GM21737 (cell line): Measurements from ENCODE around the gene MCIDAS.
A peak's percentile ranks its signal among the peaks of the same experiment; 100 is the strongest.

ENCODE experiments used
- ATAC-seq: cut with Tn5 transposase; IDR thresholded peaks from one replicate; pipeline ENCODE4 v1.9.1; 2021; ENCODE audit warnings: mild to moderate bottlenecking, moderate library complexity; ENCODE audit not compliant: unreplicated experiment

Gene MCIDAS

GRCh38 chr5:55226934-55227663 is at the start of gene MCIDAS:
Gene MCIDAS (minus strand): TSS chr5:55227315. CDS start chr5:55227138, 177 bp downstream.
- ATAC-seq: peak; percentile 44

- no peak for ATAC-seq
Observed at GRCh38 chr5:55276771-55277170, 49.7 kb upstream of the MCIDAS start.

DNA sequence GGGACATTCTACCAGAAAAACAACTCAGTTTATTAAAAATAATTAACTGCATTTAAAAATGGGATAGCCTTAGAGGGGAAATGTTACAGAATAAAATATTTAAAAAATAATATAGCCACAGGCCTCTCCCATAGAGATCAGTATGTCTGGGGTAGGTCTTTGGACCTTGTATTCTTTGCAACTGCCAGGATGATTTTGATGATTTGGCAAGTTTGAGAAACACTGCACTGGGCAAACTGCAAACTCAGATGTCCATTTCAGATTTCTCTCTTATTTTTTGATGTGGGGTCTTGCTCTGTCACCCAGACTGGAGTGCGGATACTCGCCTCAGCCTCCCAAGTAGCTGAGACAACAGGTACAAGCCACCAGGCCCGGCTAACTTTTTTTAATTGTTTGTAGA is 31.2 kb upstream of the MCIDAS start:
- no peak for ATAC-seq

- no peak for ATAC-seq
Observed at GRCh38 chr5:55254802-55255201, 27.7 kb upstream of the MCIDAS start.

DNA sequence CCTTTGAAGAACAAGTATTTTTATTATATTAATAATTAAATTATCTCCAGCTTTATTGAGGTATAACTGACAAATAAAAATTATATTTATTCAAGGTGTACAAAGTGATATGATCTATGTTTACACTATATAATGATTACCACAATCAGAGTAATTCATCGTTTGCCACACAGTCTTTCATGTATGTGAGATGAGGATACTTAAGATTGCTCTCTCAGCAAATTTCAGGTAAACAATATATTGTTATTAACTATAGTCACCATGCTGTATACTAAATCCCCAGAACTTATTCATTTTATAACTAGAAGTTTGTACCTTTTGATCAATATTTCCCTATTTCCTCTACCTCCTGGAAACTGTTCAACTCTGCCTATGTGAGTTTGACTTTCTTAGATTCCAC is 22.9 kb upstream of the MCIDAS start:
- no peak for ATAC-seq

DNA sequence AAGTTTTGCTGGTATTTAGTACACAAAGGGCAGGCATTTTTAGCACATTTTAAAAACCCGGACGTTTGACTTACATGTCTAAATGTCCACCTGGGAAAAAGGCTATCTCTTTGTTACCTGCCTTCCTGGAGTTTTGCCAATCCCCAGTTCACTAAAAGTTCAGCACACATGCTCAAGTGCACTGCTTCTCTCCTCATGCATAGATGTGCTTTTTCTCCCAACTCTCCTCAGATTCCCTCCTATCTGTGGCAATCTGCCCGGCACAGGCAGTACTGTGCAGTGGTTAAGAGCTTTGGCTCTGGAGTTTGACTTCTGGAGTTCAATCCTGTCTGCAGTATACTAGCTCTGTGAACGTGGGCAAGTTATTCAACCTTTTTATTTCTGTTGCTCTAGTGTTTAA is 14.6 kb upstream of the MCIDAS start:
- ATAC-seq: no peak

DNA sequence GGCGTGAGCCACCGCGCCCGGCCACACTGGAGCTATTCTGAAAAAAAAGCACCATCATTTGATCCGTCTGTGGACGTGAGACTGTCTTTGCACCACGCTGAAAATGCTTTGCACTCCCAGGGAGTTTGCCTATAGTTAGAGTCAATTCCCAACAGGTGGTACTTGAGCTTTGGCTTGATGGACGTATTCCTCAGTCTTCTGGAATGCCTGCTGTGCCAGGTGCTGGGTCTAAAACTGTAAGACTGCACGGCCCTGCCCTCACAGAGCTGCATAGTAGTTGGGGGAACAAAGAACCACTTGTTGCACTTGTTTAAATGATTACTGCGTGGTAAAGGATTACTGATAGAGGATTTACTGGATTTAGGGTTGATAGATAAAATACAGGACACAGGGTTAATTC is 9.7 kb upstream of the MCIDAS start:
- ATAC-seq: no peak

DNA sequence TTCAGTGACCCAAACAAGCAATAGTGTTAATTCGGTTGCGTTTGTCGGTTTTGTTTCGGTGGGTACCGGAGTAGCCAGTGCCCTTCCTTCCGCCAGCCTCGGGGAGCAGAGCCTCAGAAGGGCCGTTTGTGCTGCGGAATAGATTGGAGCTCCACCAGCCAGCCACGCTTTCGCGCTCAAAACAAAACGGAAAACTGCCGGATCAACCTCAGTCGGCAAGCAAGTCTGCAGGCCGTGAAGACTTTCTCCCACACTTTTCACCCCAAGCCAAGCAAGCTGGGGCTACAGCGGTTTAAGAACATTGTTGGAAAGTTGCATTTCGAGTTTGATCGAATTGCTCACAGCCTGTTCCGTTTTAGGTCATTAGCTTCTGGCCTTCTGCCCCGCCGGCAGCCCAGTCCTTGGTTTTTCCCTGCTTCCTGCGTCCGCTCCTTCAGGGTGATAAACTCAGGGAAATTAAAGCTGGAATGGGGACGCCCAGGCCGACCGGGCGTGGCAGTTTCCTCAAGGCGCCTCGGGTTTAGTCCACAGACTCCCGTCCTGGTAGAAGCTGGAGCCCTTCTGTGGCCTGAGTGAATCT is 7.1 kb upstream of the MCIDAS start:
- no peak for ATAC-seq

GRCh38 chr5:55232985-55233928 is 6.1 kb upstream of the MCIDAS start, which contains the start of gene CCNO:
Gene CCNO (minus strand): TSS chr5:55233608. CDS start chr5:55233523, 85 bp downstream.
- peak; percentile 63 for ATAC-seq

GRCh38 chr5:55232271-55232984 is 5.3 kb upstream of the MCIDAS start:
- no peak for ATAC-seq

- no peak for ATAC-seq
Observed at GRCh38 chr5:55231919-55232270, 4.8 kb upstream of the MCIDAS start.

- no peak for ATAC-seq
Observed at GRCh38 chr5:55231029-55231918, 4.2 kb upstream of the MCIDAS start.

GRCh38 chr5:55230086-55230629 is 3.0 kb upstream of the MCIDAS start:
- no peak for ATAC-seq

GRCh38 chr5:55227664-55228430 is 732 bp upstream of the MCIDAS start:
- no peak for ATAC-seq

DNA sequence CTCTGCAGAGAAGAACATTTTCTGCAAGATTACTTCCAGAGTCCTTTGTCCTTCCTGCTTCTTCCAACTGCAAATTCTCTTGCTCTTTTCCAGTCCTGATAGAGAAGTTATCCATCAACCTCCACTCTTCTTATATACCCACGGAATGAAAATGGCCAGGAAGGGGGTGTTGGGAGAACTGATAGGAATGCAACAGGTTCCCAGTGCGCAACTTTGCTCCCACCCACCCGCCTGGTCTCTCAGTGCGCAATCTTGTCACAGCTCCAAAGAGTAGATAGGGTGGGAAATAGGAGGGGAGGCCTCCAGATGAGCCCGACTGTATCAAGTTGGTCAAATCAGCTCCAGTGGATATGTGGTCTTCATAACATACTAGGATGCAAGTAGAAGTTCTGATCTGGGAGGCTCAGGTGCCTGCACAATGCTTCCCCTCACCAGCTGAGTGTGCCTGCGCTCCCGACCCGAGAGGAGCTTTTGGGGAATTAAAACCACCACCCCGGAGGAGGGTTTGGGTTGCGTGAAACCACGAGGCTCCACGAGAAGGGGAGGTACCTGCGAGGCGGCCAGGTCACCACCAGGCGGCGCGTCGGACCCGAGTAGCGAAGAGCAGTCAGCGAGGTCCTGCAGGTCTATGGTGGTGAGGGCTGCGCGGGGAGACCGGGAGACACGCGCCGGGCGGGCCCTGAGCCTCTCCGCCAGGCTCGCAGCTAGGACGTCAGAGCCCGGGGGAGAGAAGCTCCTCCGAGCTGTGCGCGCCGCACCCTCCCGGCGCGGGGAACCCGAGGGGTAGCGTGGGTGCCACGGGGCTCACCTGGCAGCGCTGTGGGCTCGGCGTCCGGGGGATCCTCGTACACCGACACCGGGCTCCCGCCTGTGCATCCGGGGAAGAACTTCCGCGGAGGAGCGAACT is 835 bp downstream of the MCIDAS start:
- ATAC-seq: peak; percentile 47

GRCh38 chr5:55225346-55225745 is 1.8 kb downstream of the MCIDAS start:
- ATAC-seq: no peak

DNA sequence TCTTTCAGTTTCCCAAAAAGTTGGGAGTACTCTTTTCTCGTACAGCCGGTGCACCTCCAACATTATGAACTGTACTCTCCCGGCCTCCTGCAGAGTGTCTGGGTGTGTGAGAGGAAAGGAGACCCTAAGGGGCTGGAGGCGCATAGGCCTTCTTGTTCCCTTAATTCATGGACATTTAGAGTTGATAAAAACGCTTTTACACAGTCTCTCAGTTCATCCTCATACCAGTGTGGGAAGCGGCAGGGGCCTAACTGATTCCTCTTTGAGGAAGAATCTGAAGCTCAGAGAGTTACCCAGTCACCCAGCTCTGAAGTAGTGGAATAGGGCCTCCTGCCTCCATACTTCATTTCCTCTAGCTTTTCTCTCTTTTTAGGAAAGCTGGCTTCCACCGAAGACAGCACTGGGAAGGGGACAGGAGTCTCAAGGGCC is 3.3 kb downstream of the MCIDAS start:
- no peak for ATAC-seq
